Panc1 (cell line): Measurements from ENCODE around the gene SDCBP2. TPM values are rescaled to one million over a fixed set of nuclear protein-coding genes. Genes with fewer than 3 reads are reported as not detected.

Source experiments
- ATAC-seq: fragments of 200-7000 bp; cut with Tn5 transposase; 2 replicates; pipeline ENCODE4 v1.9.1; 2020; ENCODE audit warnings: mild to moderate bottlenecking, moderate library complexity
- BruUV-seq: library from RNA; stranded (reverse); fragments of 400-500 nt; replicated peaks from 2 replicates; lab custom pipeline; 2021; lab: Mats Ljungman, UMichigan
- CTCF ChIA-PET: fragments of 300-600 bp; sonication (Branson Sonifier 250); formaldehyde crosslinking; loops from one replicate; lab custom pipeline; 2022; ENCODE audit warnings: antibody characterized with exemption; lab: Charles Lee
- POLR2A ChIA-PET: fragments of 300-600 bp; sonication (Branson Sonifier 250); formaldehyde crosslinking; loops from one replicate; lab custom pipeline; 2022; ENCODE audit warnings: antibody characterized with exemption; lab: Charles Lee
- DNase-seq: peaks from one replicate; pipeline ENCODE4 v3.0.0-alpha.2; 2010; ENCODE audit warnings: low read depth, low spot score
- H3K27ac ChIP-seq: 2 replicates; pipeline ENCODE4 v1.5.1; 2011; ENCODE audit warnings: mild to moderate bottlenecking, low read length, inconsistent platforms
- H3K27me3 ChIP-seq: fragments of 200-500 bp; sonication (Bioruptor generic); 2 replicates; pipeline ENCODE4 v1.6.0; 2014; ENCODE audit warnings: low read length, inconsistent platforms; ENCODE audit not compliant: control insufficient read depth, insufficient read depth
- H3K36me3 ChIP-seq: fragments of 200-500 bp; sonication (Bioruptor generic); 2 replicates; pipeline ENCODE4 v1.5.1; 2014; ENCODE audit warnings: inconsistent platforms, mild to moderate bottlenecking, low read length, moderate library complexity; ENCODE audit not compliant: control insufficient read depth, insufficient read depth
- H3K4me1 ChIP-seq: 2 replicates; pipeline ENCODE4 v1.5.1; 2011; ENCODE audit warnings: inconsistent platforms, mild to moderate bottlenecking, low read length, moderate library complexity; ENCODE audit not compliant: control insufficient read depth, insufficient read depth
- H3K4me3 ChIP-seq, 2 experiments: 2 replicates each; pipeline ENCODE4 v1.5.1; 2011 to 2012; ENCODE audit warnings: low read depth in 2 of 2, low read length in 2 of 2, mild to moderate bottlenecking in 2 of 2, inconsistent platforms in 1 of 2, moderate library complexity in 1 of 2
- H3K9me3 ChIP-seq: fragments of 200-500 bp; sonication (Bioruptor generic); 2 replicates; pipeline ENCODE4 v1.5.1; 2014; ENCODE audit warnings: low read depth, mild to moderate bottlenecking, inconsistent platforms, low read length, moderate library complexity; ENCODE audit not compliant: control insufficient read depth, insufficient read depth
- CTCF ChIP-seq: fragments of 450-650 bp; IDR thresholded peaks from 2 replicates; pipeline ENCODE4 v1.5.1; 2017; ENCODE audit warnings: mild to moderate bottlenecking
- POLR2AphosphoS5 ChIP-seq: IDR thresholded peaks from 2 replicates; pipeline ENCODE4 v1.6.1; 2012; ENCODE audit warnings: mild to moderate bottlenecking, low read depth, low read length, moderate library complexity
- REST ChIP-seq, 2 experiments: IDR thresholded peaks; 2 replicates each; pipeline ENCODE4 v1.6.1; 2011 to 2012; ENCODE audit warnings: low read depth in 2 of 2, control low read depth in 1 of 2, low read length in 1 of 2, mild to moderate bottlenecking in 1 of 2, moderate library complexity in 1 of 2; ENCODE audit not compliant: insufficient read depth in 1 of 2
- SIN3A ChIP-seq: IDR thresholded peaks from 2 replicates; pipeline ENCODE4 v1.6.1; 2012; ENCODE audit warnings: low read depth, mild to moderate bottlenecking, low read length, moderate library complexity, borderline replicate concordance; ENCODE audit not compliant: insufficient read depth
- TCF7L2 ChIP-seq: IDR thresholded peaks from 2 replicates; pipeline ENCODE4 v1.6.1; 2011; ENCODE audit warnings: mild to moderate bottlenecking, low read depth, low read length, inconsistent platforms
- in situ Hi-C: cut with HindIII; loops from 2 replicates; pipeline ENCODE4 v1.10.0; 2016; ENCODE audit warnings: low sequenced_read_pairs, low pct_unique_long_range_greater_than_20kb
- intact Hi-C: fragments of 100-400 bp; cut with micrococcal nuclease; formaldehyde crosslinking; loops from one replicate; pipeline ENCODE4 v1.10.0; 2022; ENCODE audit not compliant: unreplicated experiment
- total RNA-seq: library from RNA; stranded (reverse); gene quantifications from one replicate; pipeline ENCODE4 v1.2.1, GENCODE V29; 2021; ENCODE audit not compliant: unreplicated experiment

The SDCBP2 gene
- total RNA-seq, 1 experiment from 2014 or later = 1.8 TPM

- Histone ChIP-seq H3K27me3 (no peaks in the 10 kb centered on the region), H3K4me3 (no peak overlapping the region), H3K36me3 (no peaks in the 10 kb centered on the region), H3K4me1 (peaks cover 22% of the 10 kb centered on the region), H3K27ac (no peak overlapping the region), H3K9me3 (no peaks in the 10 kb centered on the region)
- TF ChIP-seq POLR2AphosphoS5 = no peak
- no peak for TF ChIP-seq CTCF
- no peak for TF ChIP-seq SIN3A
- TF ChIP-seq REST (IDR thresholded peaks at IDR 0.05; ENCODE audit: insufficient read depth in 1 of 2, low read depth in 2 of 2, low read length in 1 of 2) = no peak
- no peak for TF ChIP-seq TCF7L2
- DNase-seq (no peak), ATAC-seq (no peak)
- ChIA-PET CTCF (no interaction called here), POLR2A (no interaction called here)
- intact Hi-C loops (no loop called here), in situ Hi-C loops (no loop called here)
- BruUV-seq = no TSS peak
These were observed 9.9 kb upstream of the SDCBP2 start for GRCh38 chr20:1338801-1339200.

GRCh38 chr20:1338096-1338495 is 9.2 kb upstream of the SDCBP2 start:
- no peaks in the 10 kb centered on the region for H3K36me3 ChIP-seq
- H3K27me3 ChIP-seq = no peaks in the 10 kb centered on the region
- DNase-seq (no peak), ATAC-seq (no peak)
- peaks cover 22% of the 10 kb centered on the region for H3K4me1 ChIP-seq
- no TSS peak for BruUV-seq
- intact Hi-C loops = no loop called here
- no peaks in the 10 kb centered on the region for H3K9me3 ChIP-seq
- no peak overlapping the region for H3K27ac ChIP-seq
- H3K4me3 ChIP-seq = no peak overlapping the region
- in situ Hi-C loops = no loop called here
- TF ChIP-seq CTCF (no peak), POLR2AphosphoS5 (no peak), REST (IDR thresholded peaks at IDR 0.05; ENCODE audit: insufficient read depth in 1 of 2, low read depth in 2 of 2, low read length in 1 of 2) (no peak), TCF7L2 (no peak), SIN3A (no peak)
- POLR2A ChIA-PET = no interaction called here
- CTCF ChIA-PET = no interaction called here
